HG03565 (cell line): ENCODE measurements around the gene MPZL2.
"Not testable (repeated sequence)": the region's sequence is repeated elsewhere in the genome, so short reads cannot be mapped to it uniquely, and the experiment has no call there.

ENCODE experiments used
- ATAC-seq: cut with Tn5 transposase; IDR thresholded peaks from one replicate; pipeline ENCODE4 v1.9.1; 2021; ENCODE audit warnings: mild to moderate bottlenecking, moderate library complexity; ENCODE audit not compliant: unreplicated experiment

The MPZL2 gene

GRCh38 chr11:118263695-118264568, at the start of gene MPZL2:
TSS of gene MPZL2 (minus strand) at chr11:118264297. CDS start at chr11:118264153, 144 bp downstream.
- ATAC-seq: no peak

- no peak for ATAC-seq
Measured at GRCh38 chr11:118313242-118313641, 49.1 kb upstream of the MPZL2 start.

- no peak for ATAC-seq
Measured at GRCh38 chr11:118312328-118312727, 48.2 kb upstream of the MPZL2 start.

- no peak for ATAC-seq
Measured at GRCh38 chr11:118311518-118311917, 47.4 kb upstream of the MPZL2 start.

GRCh38 chr11:118310781-118311485, 46.8 kb upstream of the MPZL2 start:
- no peak for ATAC-seq

- no peak for ATAC-seq
Measured at GRCh38 chr11:118310271-118310670, 46.2 kb upstream of the MPZL2 start.

- ATAC-seq: not testable (repeated sequence)
Measured at GRCh38 chr11:118308995-118309528, 45.0 kb upstream of the MPZL2 start.

GRCh38 chr11:118306556-118306955, 42.5 kb upstream of the MPZL2 start:
- ATAC-seq: no peak

- no peak for ATAC-seq
Measured at GRCh38 chr11:118305726-118306125, 41.6 kb upstream of the MPZL2 start.

GRCh38 chr11:118304568-118305248, 40.6 kb upstream of the MPZL2 start, which contains the start of gene CD3E:
TSS of gene CD3E (plus strand) at chr11:118304730. CDS start at chr11:118304953, 223 bp downstream.
- ATAC-seq: no peak

- ATAC-seq: no peak
Measured at GRCh38 chr11:118304227-118304567, 40.1 kb upstream of the MPZL2 start.

GRCh38 chr11:118301600-118302195, 37.6 kb upstream of the MPZL2 start:
- no peak for ATAC-seq

- no peak for ATAC-seq
Measured at GRCh38 chr11:118295815-118296454, 31.8 kb upstream of the MPZL2 start.

GRCh38 chr11:118295199-118295598, 31.1 kb upstream of the MPZL2 start:
- no peak for ATAC-seq

GRCh38 chr11:118294053-118294452, 30.0 kb upstream of the MPZL2 start:
- ATAC-seq: no peak

GRCh38 chr11:118291477-118292135, 27.5 kb upstream of the MPZL2 start:
- no peak for ATAC-seq

GRCh38 chr11:118290923-118291322, 26.8 kb upstream of the MPZL2 start:
- no peak for ATAC-seq

- no peak for ATAC-seq
Measured at GRCh38 chr11:118289401-118289800, 25.3 kb upstream of the MPZL2 start.

- no peak for ATAC-seq
Measured at GRCh38 chr11:118287006-118287405, 22.9 kb upstream of the MPZL2 start.

- ATAC-seq: no peak
Measured at GRCh38 chr11:118286545-118286944, 22.4 kb upstream of the MPZL2 start.
